A549 (cell line): ENCODE data around the gene CDC42BPB. TPM values are rescaled to one million over a fixed set of nuclear protein-coding genes. Genes with fewer than 3 reads are reported as not detected.

Source experiments
- ATAC-seq, 2 experiments: fragments of 200-7000 bp in 1 of 2; fragments of >200 bp in 1 of 2; cut with Nextera tagmentation in 1 of 2; cut with Tn5 transposase in 1 of 2; 3 replicates each; pipeline versions ENCODE4 v1.8.0 to v1.9.1; 2018 to 2020; ENCODE audit warnings: mild to moderate bottlenecking in 1 of 2, moderate library complexity in 1 of 2
- CTCF ChIA-PET: fragments of 300-600 bp; sonication (Branson Sonifier 250); formaldehyde crosslinking; extraction: SDS; loops from one replicate; lab custom pipeline; 2021; ENCODE audit warnings: antibody characterized with exemption, inconsistent platforms; lab: Yijun Ruan, JAX
- POLR2A ChIA-PET: fragments of 350-600 bp; formaldehyde crosslinking; extraction: SDS; loops from one replicate; lab custom pipeline; 2021; ENCODE audit warnings: antibody characterized with exemption, inconsistent platforms; lab: Yijun Ruan, JAX
- DNase-seq, 2 experiments: peaks; one replicate each; pipeline versions ENCODE4 v3.0.0 to v3.0.0-alpha.2; 2011 to 2016; ENCODE audit warnings: low read depth in 1 of 2, low spot score in 1 of 2
- FAIRE-seq: peaks from 2 replicates; lab custom pipeline; 2011; peaks lifted over from hg19 to GRCh38; lab: Jason Lieb, UNC
- H3K27ac ChIP-seq, 2 experiments: fragments of >200 bp; sonication (Bioruptor Twin); formaldehyde crosslinking; 3 replicates each; pipeline ENCODE4 v1.5.1; 2016 to 2017
- H3K4me1 ChIP-seq: fragments of >200 bp; sonication (Bioruptor Twin); formaldehyde crosslinking; 3 replicates; pipeline ENCODE4 v1.6.1; 2016
- H3K4me2 ChIP-seq: fragments of >200 bp; sonication (Bioruptor Twin); formaldehyde crosslinking; 3 replicates; pipeline ENCODE4 v1.6.1; 2016
- H3K4me3 ChIP-seq: fragments of >200 bp; sonication (Bioruptor Twin); formaldehyde crosslinking; 3 replicates; pipeline ENCODE4 v1.5.1; 2016
- H3K9me3 ChIP-seq: fragments of >200 bp; sonication (Bioruptor Twin); formaldehyde crosslinking; 3 replicates; pipeline ENCODE4 v1.6.1; 2016
- ATOH8 ChIP-seq: fragments of 250-450 bp; sonication (Bioruptor Pico); IDR thresholded peaks from 2 replicates; pipeline ENCODE4 v1.5.0; 2020; ENCODE audit warnings: low read depth, mild to moderate bottlenecking, moderate library complexity
- CBX2 ChIP-seq: fragments of 200-600 bp; sonication (generic); IDR thresholded peaks from 2 replicates; pipeline ENCODE4 v1.6.1; 2016; ENCODE audit warnings: low read depth, mild to moderate bottlenecking, borderline replicate concordance
- CEBPB ChIP-seq, 2 experiments: fragments of >200 bp in 1 of 2; sonication (Bioruptor Twin) in 1 of 2; formaldehyde crosslinking in 1 of 2; IDR thresholded peaks; 2 replicates each; pipeline ENCODE4 v1.6.1; 2012 to 2016
- CHD2 ChIP-seq: fragments of 150-350 bp; IDR thresholded peaks from 2 replicates; pipeline ENCODE4 v1.6.1; 2014; ENCODE audit warnings: low read length; ENCODE audit not compliant: partially characterized antibody
- CHD4 ChIP-seq: fragments of 200-600 bp; sonication (generic); IDR thresholded peaks from 2 replicates; pipeline ENCODE4 v1.6.1; 2016; ENCODE audit warnings: antibody characterized with exemption, mild to moderate bottlenecking, borderline replicate concordance
- ESRRA ChIP-seq: fragments of 150-350 bp; IDR thresholded peaks from 2 replicates; pipeline ENCODE4 v1.6.1; 2014; ENCODE audit warnings: mild to moderate bottlenecking, low read length, borderline replicate concordance
- FOSL2 ChIP-seq, 2 experiments: fragments of 450-650 bp in 1 of 2; fragments of >200 bp in 1 of 2; sonication (Bioruptor Twin) in 1 of 2; formaldehyde crosslinking; IDR thresholded peaks; 2 replicates each; pipeline versions ENCODE4 v1.5.0 to v1.6.1; 2016 to 2020; ENCODE audit warnings: mild to moderate bottlenecking in 1 of 2, moderate library complexity in 1 of 2
- FOXS1 ChIP-seq: fragments of 250-450 bp; sonication (Bioruptor Pico); IDR thresholded peaks from 2 replicates; pipeline ENCODE4 v1.5.0; 2020; ENCODE audit warnings: mild to moderate bottlenecking, moderate library complexity
- JUN ChIP-seq, 2 experiments: fragments of >200 bp; sonication (Bioruptor Twin); formaldehyde crosslinking; IDR thresholded peaks; 2 replicates in 1 of 2; 3 replicates in 1 of 2; pipeline ENCODE4 v1.6.1; 2016 to 2017
- KDM5A ChIP-seq: fragments of 200-600 bp; sonication (generic); IDR thresholded peaks from 2 replicates; pipeline ENCODE4 v1.6.1; 2016; ENCODE audit warnings: antibody characterized with exemption, mild to moderate bottlenecking
- MAZ ChIP-seq: fragments of 150-350 bp; IDR thresholded peaks from 2 replicates; pipeline ENCODE4 v1.6.1; 2014; ENCODE audit warnings: antibody characterized with exemption, low read depth, low read length, borderline replicate concordance
- MYC ChIP-seq: IDR thresholded peaks from 2 replicates; pipeline ENCODE4 v1.6.1; 2012; ENCODE audit warnings: mild to moderate bottlenecking, inconsistent platforms, low read length, improper control_type of control experiment, borderline replicate concordance
- NPAS2 ChIP-seq: fragments of 250-450 bp; sonication (Bioruptor Pico); IDR thresholded peaks from 2 replicates; pipeline ENCODE4 v1.8.0; 2022; ENCODE audit warnings: mild to moderate bottlenecking, moderate library complexity, borderline replicate concordance
- POLR2A ChIP-seq: IDR thresholded peaks from 2 replicates; pipeline ENCODE4 v1.6.1; 2012; ENCODE audit warnings: mild to moderate bottlenecking, low read length
- RNF2 ChIP-seq: fragments of 200-600 bp; sonication (generic); IDR thresholded peaks from 2 replicates; pipeline ENCODE4 v1.6.1; 2016; ENCODE audit warnings: low read depth, mild to moderate bottlenecking, antibody characterized with exemption, moderate library complexity, borderline replicate concordance
- SMC3 ChIP-seq: fragments of >200 bp; sonication (Bioruptor Twin); formaldehyde crosslinking; IDR thresholded peaks from 3 replicates; pipeline ENCODE4 v1.6.1; 2018; ENCODE audit warnings: inconsistent platforms
- TFCP2L1 ChIP-seq: fragments of 250-450 bp; sonication (Bioruptor Pico); IDR thresholded peaks from 2 replicates; pipeline ENCODE4 v1.5.0; 2021; ENCODE audit warnings: mild to moderate bottlenecking
- ZC3H11A ChIP-seq: fragments of 450-650 bp; IDR thresholded peaks from 2 replicates; pipeline ENCODE4 v1.6.1; 2014; ENCODE audit warnings: antibody characterized with exemption, mild to moderate bottlenecking
- ZFP36 ChIP-seq: fragments of 450-650 bp; IDR thresholded peaks from 2 replicates; pipeline ENCODE4 v1.6.1; 2014; ENCODE audit warnings: borderline replicate concordance; ENCODE audit not compliant: partially characterized antibody
- ZSCAN20 ChIP-seq: fragments of 250-450 bp; sonication (Bioruptor Pico); IDR thresholded peaks from 2 replicates; pipeline ENCODE4 v1.8.0; 2022; ENCODE audit warnings: mild to moderate bottlenecking, moderate library complexity
- WGBS: methylation state at CpG from one replicate; pipeline ENCODE4 v1.1.6; 2017; ENCODE audit errors: missing lambda C conversion rate; 5-methylcytosine and 5-hydroxymethylcytosine counted together
- polyA plus RNA-seq, 4 experiments: library from polyadenylated mRNA; depleted of rRNA in 3 of 4; stranded (reverse); fragments of >200 nt; fragmentation: RNase III in 1 of 4; extraction: RNeasy Plus Mini Kit Qiagen cat#74134 plus additional on column Dnase treatment in 1 of 4; gene quantifications; 2 replicates in 3 of 4; 3 replicates in 1 of 4; pipeline ENCODE4 v1.2.3, GENCODE V29; 2011 to 2017
- TF ChIP-seq, protein P1 (sequence below): IDR thresholded peaks from 2 replicates; pipeline ENCODE4 v1.6.1; 2012
- TF ChIP-seq, protein P2 (sequence below): fragments of >200 bp; sonication (Bioruptor Twin); formaldehyde crosslinking; IDR thresholded peaks from 3 replicates; pipeline ENCODE4 v1.5.1; 2016

Gene CDC42BPB
- polyA plus RNA-seq, 2 of the 4 experiments (the other 2 are of a cell fraction) = 56.4 to 57.1 TPM

GRCh38 chr14:102888748-102889147 is 168.6 kb downstream of the CDC42BPB start:
- WGBS = 74% methylated on average over 1 of the region's 1 CpG
- Histone ChIP-seq H3K27ac (no peak overlapping the region), H3K9me3 (no peaks in the 10 kb centered on the region), H3K4me3 (no peak overlapping the region), H3K4me1 (no peaks in the 10 kb centered on the region), H3K4me2 (no peak overlapping the region)
- ChIA-PET POLR2A (no interaction called here), CTCF (interaction anchor here (0.6 to 1.1 kb wide), 2 partner anchors 10 to 91 kb away, joined by 3 to 4 read pairs; no protein-coding TSS in a partner anchor)
- TF ChIP-seq ZSCAN20 (no peak), ZFP36 (no peak), MYC (no peak), TFCP2L1 (CRISPR knock-in tag) (no peak), ATOH8 (CRISPR knock-in tag) (no peak), JUN (IDR thresholded peaks at IDR 0.05) (no peak)
- TF ChIP-seq, protein P1, sequence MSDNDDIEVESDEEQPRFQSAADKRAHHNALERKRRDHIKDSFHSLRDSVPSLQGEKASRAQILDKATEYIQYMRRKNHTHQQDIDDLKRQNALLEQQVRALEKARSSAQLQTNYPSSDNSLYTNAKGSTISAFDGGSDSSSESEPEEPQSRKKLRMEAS = no peak
- ATAC-seq = no peak
- no peak for FAIRE-seq
- DNase-seq = no peak

- no peak overlapping the region for H3K4me3 ChIP-seq
- no peak overlapping the region for H3K27ac ChIP-seq
- no peaks in the 10 kb centered on the region for H3K4me1 ChIP-seq
- 96% methylated on average over 16 of the region's 22 CpGs for WGBS
- DNase-seq (no peak), ATAC-seq (peak in 1 of 2 experiments; percentile 25; a peak in 2 of 6 replicates), FAIRE-seq (no peak)
- H3K9me3 ChIP-seq = no peaks in the 10 kb centered on the region
- CTCF ChIA-PET = no interaction called here
- no peak overlapping the region for H3K4me2 ChIP-seq
- POLR2A ChIA-PET = no interaction called here
- TF ChIP-seq SMC3 (no peak), CEBPB (IDR thresholded peaks at IDR 0.05) (no peak), CHD2 (no peak)
- TF ChIP-seq, all 56 proteins: peak for 0
Measured at GRCh38 chr14:102885737-102886447, 171.5 kb downstream of the CDC42BPB start.

DNA sequence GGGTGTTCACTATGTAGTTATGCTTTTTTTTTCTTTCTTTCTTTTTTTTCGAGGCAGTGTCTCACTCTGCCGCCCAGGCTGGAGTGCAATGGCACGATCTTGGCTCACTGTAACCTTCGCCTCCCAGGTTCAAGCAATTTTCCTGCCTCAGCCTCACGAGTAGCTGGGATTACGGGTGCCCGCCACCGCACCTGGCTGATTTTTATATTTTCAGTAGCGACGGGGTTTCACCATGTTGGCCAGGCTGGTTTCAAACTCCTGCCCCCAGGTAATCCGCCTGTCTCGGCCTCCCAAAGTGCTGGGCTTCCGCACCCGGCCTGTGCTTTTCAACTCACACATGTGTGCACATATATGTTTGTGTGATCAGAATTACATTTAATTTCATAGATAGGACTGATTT is 173.8 kb downstream of the CDC42BPB start:
- Histone ChIP-seq H3K4me1 (no peaks in the 10 kb centered on the region), H3K4me3 (no peak overlapping the region), H3K4me2 (no peak overlapping the region), H3K9me3 (no peaks in the 10 kb centered on the region), H3K27ac (no peak overlapping the region)
- no peak for ATAC-seq
- no peak for FAIRE-seq
- POLR2A ChIA-PET = no interaction called here
- WGBS = 93% methylated on average over 14 of the region's 14 CpGs
- CTCF ChIA-PET = no interaction called here
- TF ChIP-seq, protein P1 = no peak
- no peak for TF ChIP-seq ZC3H11A
- DNase-seq = no peak

DNA sequence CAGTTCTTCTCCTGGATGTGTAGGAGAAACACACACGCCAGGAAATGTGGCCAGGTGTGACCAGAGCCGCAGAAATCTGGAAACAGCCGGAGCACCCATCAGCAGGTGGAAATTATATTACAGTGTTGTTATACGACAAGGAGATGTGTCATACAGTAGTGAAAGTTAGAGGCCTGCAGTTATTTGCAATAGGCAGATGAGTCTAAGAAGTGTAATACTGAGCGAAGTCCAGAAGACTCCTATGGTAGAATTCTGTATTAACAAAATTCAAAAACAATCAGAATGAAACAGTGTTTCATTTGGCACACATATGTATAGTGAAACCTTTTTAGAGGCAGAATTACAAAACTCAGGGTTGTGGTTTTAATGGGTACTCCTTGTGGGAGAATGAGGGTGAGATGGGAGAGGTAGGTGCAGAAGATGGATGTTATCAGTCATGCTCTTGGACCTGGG is 174.2 kb downstream of the CDC42BPB start:
- WGBS = 92% methylated on average over 5 of the region's 5 CpGs
- H3K4me1 ChIP-seq = no peaks in the 10 kb centered on the region
- no peak overlapping the region for H3K4me2 ChIP-seq
- no peak overlapping the region for H3K27ac ChIP-seq
- H3K9me3 ChIP-seq = no peaks in the 10 kb centered on the region
- DNase-seq = no peak
- POLR2A ChIA-PET = no interaction called here
- no peak for FAIRE-seq
- TF ChIP-seq KDM5A = no peak
- no peak for TF ChIP-seq ESRRA
- TF ChIP-seq MAZ = no peak
- TF ChIP-seq JUN (IDR thresholded peaks at IDR 0.05) = no peak
- no peak for TF ChIP-seq FOSL2 (IDR thresholded peaks at IDR 0.05)
- TF ChIP-seq FOSL2 (CRISPR knock-in tag; IDR thresholded peaks at IDR 0.05) = no peak
- no peak for TF ChIP-seq ZC3H11A
- TF ChIP-seq RNF2 = no peak
- no peak for TF ChIP-seq NPAS2 (CRISPR knock-in tag)
- TF ChIP-seq CHD4 = no peak
- TF ChIP-seq CEBPB (IDR thresholded peaks at IDR 0.05) = no peak
- TF ChIP-seq, protein P2, sequence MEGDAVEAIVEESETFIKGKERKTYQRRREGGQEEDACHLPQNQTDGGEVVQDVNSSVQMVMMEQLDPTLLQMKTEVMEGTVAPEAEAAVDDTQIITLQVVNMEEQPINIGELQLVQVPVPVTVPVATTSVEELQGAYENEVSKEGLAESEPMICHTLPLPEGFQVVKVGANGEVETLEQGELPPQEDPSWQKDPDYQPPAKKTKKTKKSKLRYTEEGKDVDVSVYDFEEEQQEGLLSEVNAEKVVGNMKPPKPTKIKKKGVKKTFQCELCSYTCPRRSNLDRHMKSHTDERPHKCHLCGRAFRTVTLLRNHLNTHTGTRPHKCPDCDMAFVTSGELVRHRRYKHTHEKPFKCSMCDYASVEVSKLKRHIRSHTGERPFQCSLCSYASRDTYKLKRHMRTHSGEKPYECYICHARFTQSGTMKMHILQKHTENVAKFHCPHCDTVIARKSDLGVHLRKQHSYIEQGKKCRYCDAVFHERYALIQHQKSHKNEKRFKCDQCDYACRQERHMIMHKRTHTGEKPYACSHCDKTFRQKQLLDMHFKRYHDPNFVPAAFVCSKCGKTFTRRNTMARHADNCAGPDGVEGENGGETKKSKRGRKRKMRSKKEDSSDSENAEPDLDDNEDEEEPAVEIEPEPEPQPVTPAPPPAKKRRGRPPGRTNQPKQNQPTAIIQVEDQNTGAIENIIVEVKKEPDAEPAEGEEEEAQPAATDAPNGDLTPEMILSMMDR = no peak
- TF ChIP-seq FOXS1 = no peak
- no peak for TF ChIP-seq MYC
- TF ChIP-seq, protein P1 = no peak
- no peak for TF ChIP-seq SMC3
- no peak for TF ChIP-seq CBX2
- TF ChIP-seq POLR2A = no peak
- H3K4me3 ChIP-seq = no peak overlapping the region
- CTCF ChIA-PET = no interaction called here
- ATAC-seq = no peak
